HG02938 (cell line): ENCODE data around the gene CEND1.

Experiments
- ATAC-seq: cut with Tn5 transposase; IDR thresholded peaks from one replicate; pipeline ENCODE4 v1.9.1; 2021; ENCODE audit warnings: mild to moderate bottlenecking, moderate library complexity; ENCODE audit not compliant: unreplicated experiment

The CEND1 gene

GRCh38 chr11:813072-813455 lies 23.2 kb upstream of the CEND1 start:
- no peak for ATAC-seq

- no peak for ATAC-seq
Observed at GRCh38 chr11:812390-812789, 22.5 kb upstream of the CEND1 start.

GRCh38 chr11:811446-812245 lies 21.8 kb upstream of the CEND1 start:
- no peak for ATAC-seq

- no peak for ATAC-seq
Observed at GRCh38 chr11:810040-810567, 20.2 kb upstream of the CEND1 start.

GRCh38 chr11:809287-810039 lies 19.6 kb upstream of the CEND1 start, which contains the start of gene RPLP2:
Gene RPLP2, plus strand, starts transcription at chr11:809967. Its CDS starts 268 bp downstream, at chr11:810235.
- peak; percentile 72 for ATAC-seq

- no peak for ATAC-seq
Observed at GRCh38 chr11:808427-809286, 18.8 kb upstream of the CEND1 start.

GRCh38 chr11:804599-804964 lies 14.7 kb upstream of the CEND1 start:
- ATAC-seq, result no peak

GRCh38 chr11:803770-804598 lies 14.1 kb upstream of the CEND1 start:
- no peak for ATAC-seq

- no peak for ATAC-seq
Observed at GRCh38 chr11:803467-803742, 13.5 kb upstream of the CEND1 start.

GRCh38 chr11:802693-803466 lies 13.0 kb upstream of the CEND1 start:
- no peak for ATAC-seq

GRCh38 chr11:802018-802617 lies 12.2 kb upstream of the CEND1 start:
- no peak for ATAC-seq

- ATAC-seq, result no peak
Observed at GRCh38 chr11:801097-801780, 11.3 kb upstream of the CEND1 start.

- ATAC-seq, result no peak
Observed at GRCh38 chr11:800473-800872, 10.6 kb upstream of the CEND1 start.

GRCh38 chr11:799641-800316 lies 9.9 kb upstream of the CEND1 start:
- no peak for ATAC-seq

- peak; percentile 36 for ATAC-seq
Observed at GRCh38 chr11:798093-798713, 8.3 kb upstream of the CEND1 start, which contains the start of gene SLC25A22. Gene SLC25A22, minus strand, starts transcription at chr11:798281. Its CDS starts 3,275 bp downstream, at chr11:795006.

GRCh38 chr11:797296-798092 lies 7.6 kb upstream of the CEND1 start:
- peak; percentile 36 for ATAC-seq
